SU-DHL-6 (cell line): ENCODE data around the gene ZBTB47.

Experiments used
- CTCF ChIP-seq: fragments of 200-600 bp; sonication (generic); IDR thresholded peaks from one replicate; pipeline ENCODE4 v1.5.1; 2017; ENCODE audit warnings: antibody characterized with exemption, mild to moderate bottlenecking, low read length, moderate library complexity; ENCODE audit not compliant: insufficient read depth, poor library complexity, severe bottlenecking
- EZH2phosphoT487 ChIP-seq: fragments of 200-600 bp; sonication (generic), shearing (Covaris generic); conservative IDR thresholded peaks from 2 replicates; pipeline ENCODE4 v1.6.1; 2018; ENCODE audit warnings: mild to moderate bottlenecking, antibody characterized with exemption, low read length, moderate library complexity, mixed read lengths

- no peak for TF ChIP-seq CTCF
- TF ChIP-seq EZH2phosphoT487, result no peak
Observed at GRCh38 chr3:42680806-42681205, 27.3 kb downstream of the ZBTB47 start.
